ENCODE measurements around the gene MYZAP. TPM values are rescaled to one million over a fixed set of nuclear protein-coding genes. Genes with fewer than 3 reads are reported as not detected.

The MYZAP gene
- polyA plus RNA-seq, 1 experiment, result not detected

DNA sequence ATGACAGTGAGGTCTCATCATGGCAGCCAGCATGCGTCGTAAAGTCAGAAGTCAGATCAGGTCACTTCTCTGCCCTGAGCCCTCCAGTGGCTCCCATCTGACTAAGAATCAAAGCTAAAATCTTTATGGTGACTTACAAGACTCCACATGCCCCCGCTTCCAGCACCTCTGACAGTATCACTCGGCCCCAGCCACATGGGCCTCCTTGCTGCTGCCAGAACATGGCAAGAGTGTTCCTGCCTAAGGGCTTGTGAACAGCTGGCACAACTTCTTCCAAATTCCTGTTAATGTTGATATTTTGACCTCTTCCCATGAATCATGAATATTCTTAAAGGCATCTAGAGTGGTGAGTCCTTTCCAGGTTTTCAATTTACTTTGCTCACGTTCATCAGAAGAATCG lies 135.3 kb downstream of the MYZAP start:
- Histone ChIP-seq H3K4me3 (ENCODE audit: low read depth, low read length) (no peak overlapping the region), H3K27ac (ENCODE audit: low read depth, low read length) (no peak overlapping the region), H3K9me3 (ENCODE audit: control insufficient read depth, insufficient read depth, low read length) (peaks cover 4% of the 10 kb centered on the region; the same call in 1 of the 2 replicates), H3K27me3 (ENCODE audit: control insufficient read depth, insufficient read depth, low read length) (no peaks in the 10 kb centered on the region)
- no peak for TF ChIP-seq CTCF (IDR thresholded peaks at IDR 0.05; ENCODE audit: low read depth, low read length)
- ChIA-PET CTCF (no interaction called here), POLR2A (no interaction called here)
- no peak for DNase-seq (ENCODE audit: low read depth, low spot score)

DNA sequence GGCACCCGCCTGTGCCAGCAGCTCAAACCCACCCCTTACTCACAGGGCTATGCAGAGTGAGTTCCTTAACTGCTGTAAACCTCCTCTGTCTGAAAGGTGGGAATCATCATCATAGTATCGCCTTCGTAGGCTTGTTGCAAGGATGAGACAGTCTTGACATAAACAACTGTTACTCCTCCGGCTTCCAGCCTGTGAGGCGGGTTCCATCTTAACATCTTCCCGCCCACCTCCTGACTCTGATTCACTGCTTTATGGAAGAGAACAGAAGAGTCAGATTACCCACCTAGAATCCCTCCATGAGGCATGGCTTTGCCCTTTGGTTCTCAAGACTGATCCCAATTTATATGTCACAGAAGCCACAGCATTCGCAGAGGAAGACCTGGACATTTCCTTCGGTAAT lies 136.7 kb downstream of the MYZAP start:
- no peak overlapping the region for H3K4me3 ChIP-seq (ENCODE audit: low read depth, low read length)
- peaks cover 4% of the 10 kb centered on the region; the same call in 1 of the 2 replicates for H3K9me3 ChIP-seq (ENCODE audit: control insufficient read depth, insufficient read depth, low read length)
- ChIA-PET POLR2A (no interaction called here), CTCF (interaction anchor here (1.2 kb wide), 1 partner anchor 454 kb away, joined by 5 read pairs; no protein-coding TSS in a partner anchor)
- no peak for DNase-seq (ENCODE audit: low read depth, low spot score)
- TF ChIP-seq CTCF (IDR thresholded peaks at IDR 0.05; ENCODE audit: low read depth, low read length), result no peak
- no peaks in the 10 kb centered on the region for H3K27me3 ChIP-seq (ENCODE audit: control insufficient read depth, insufficient read depth, low read length)
- H3K27ac ChIP-seq (ENCODE audit: low read depth, low read length), result no peak overlapping the region

DNA sequence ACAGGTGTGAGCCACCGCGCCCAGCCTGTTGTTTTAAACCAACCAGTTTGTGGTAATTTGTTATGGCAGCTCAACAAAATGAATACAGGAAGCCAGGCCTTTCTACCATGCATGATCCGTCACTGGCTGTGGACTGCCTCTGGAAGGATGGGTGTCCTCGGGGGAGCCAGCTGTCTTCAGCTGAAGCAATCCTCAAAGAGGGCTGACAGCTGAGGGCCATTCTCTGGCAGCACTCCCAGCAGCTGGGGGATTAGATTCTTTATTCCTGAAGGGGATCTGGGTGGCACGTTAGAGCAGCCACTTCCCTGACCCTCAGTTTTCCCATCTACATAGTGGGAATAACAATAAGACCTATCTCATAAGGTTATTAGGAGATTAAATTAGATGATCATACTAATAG lies 139.2 kb downstream of the MYZAP start:
- Histone ChIP-seq H3K27ac (ENCODE audit: low read depth, low read length) (no peak overlapping the region), H3K9me3 (ENCODE audit: control insufficient read depth, insufficient read depth, low read length) (no peaks in the 10 kb centered on the region), H3K4me3 (ENCODE audit: low read depth, low read length) (no peak overlapping the region), H3K27me3 (ENCODE audit: control insufficient read depth, insufficient read depth, low read length) (no peaks in the 10 kb centered on the region)
- no peak for DNase-seq (ENCODE audit: low read depth, low spot score)
- TF ChIP-seq CTCF (IDR thresholded peaks at IDR 0.05; ENCODE audit: low read depth, low read length), result no peak
- CTCF ChIA-PET, result interaction anchor here (0.8 to 4.9 kb wide), 8 partner anchors 9 to 130 kb away, joined by 3 to 72 read pairs (median 23); no protein-coding TSS in a partner anchor
- POLR2A ChIA-PET, result no interaction called here

- Histone ChIP-seq H3K27me3 (ENCODE audit: control insufficient read depth, insufficient read depth, low read length) (no peaks in the 10 kb centered on the region), H3K4me3 (ENCODE audit: low read depth, low read length) (no peak overlapping the region), H3K9me3 (ENCODE audit: control insufficient read depth, insufficient read depth, low read length) (no peaks in the 10 kb centered on the region), H3K27ac (ENCODE audit: low read depth, low read length) (no peak overlapping the region)
- no peak for DNase-seq (ENCODE audit: low read depth, low spot score)
- ChIA-PET CTCF (interaction anchor here (0.7 to 4.9 kb wide), 13 partner anchors 10 to 470 kb away, joined by 3 to 72 read pairs (median 19); partner anchors contain the start of gene POLR2M), POLR2A (no interaction called here)
- no peak for TF ChIP-seq CTCF (IDR thresholded peaks at IDR 0.05; ENCODE audit: low read depth, low read length)
Measured at GRCh38 chr15:57731530-57732103, 139.9 kb downstream of the MYZAP start.

DNA sequence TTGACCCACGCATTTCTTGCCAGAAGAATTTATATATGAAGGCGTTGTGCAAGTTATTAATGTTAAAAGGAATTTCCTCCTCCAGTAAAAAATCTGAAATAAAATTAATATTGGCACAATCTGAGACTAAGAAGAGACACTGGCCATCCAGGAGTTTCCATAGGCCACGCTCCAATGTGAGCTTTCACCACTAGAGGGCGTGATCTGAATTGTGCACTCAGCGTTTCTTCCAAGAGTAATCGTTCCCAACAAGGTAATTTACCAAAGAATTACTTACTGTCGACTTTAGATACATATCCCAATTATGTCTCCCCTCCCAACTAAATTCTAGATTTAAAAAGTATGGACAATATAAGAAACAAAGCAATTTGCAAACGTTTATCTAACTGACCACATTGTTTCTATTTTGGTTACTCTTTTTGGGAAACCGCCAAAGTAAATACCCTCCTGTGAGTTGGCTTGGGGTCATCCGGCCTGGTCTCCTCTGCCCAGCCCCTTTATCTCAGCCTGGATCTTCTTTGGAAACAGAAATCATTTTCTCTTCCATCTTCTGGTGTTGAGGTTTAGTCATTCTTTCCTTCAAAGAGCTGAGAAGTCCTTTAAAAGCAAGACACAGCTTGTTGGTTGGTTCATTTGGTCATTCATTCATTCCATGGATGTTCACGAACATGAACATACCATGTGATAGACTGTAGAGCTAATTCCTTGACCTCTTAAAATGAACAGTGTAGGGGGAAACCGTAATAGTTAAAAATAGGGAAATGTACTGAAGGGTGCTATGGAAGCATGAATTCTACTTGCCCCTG lies 141.0 kb downstream of the MYZAP start:
- peak; percentile 20 for DNase-seq (ENCODE audit: low read depth, low spot score)
- H3K27ac ChIP-seq (ENCODE audit: low read depth, low read length), result no peak overlapping the region
- no peaks in the 10 kb centered on the region for H3K9me3 ChIP-seq (ENCODE audit: control insufficient read depth, insufficient read depth, low read length)
- peak; percentile 88 for TF ChIP-seq CTCF (IDR thresholded peaks at IDR 0.05; ENCODE audit: low read depth, low read length)
- H3K27me3 ChIP-seq (ENCODE audit: control insufficient read depth, insufficient read depth, low read length), result no peaks in the 10 kb centered on the region
- CTCF ChIA-PET, result interaction anchor here (0.6 to 4.9 kb wide), 23 partner anchors 10 to 941 kb away, joined by 3 to 72 read pairs (median 6); partner anchors contain the start of gene POLR2M
- POLR2A ChIA-PET, result no interaction called here
- no peak overlapping the region for H3K4me3 ChIP-seq (ENCODE audit: low read depth, low read length)

Data from AG04450 (cell line).